HL-60 (cell line): ENCODE data around the gene STXBP2.

Experiments
- DNase-seq, 2 experiments: peaks; one replicate each; pipeline ENCODE4 v3.0.0-alpha.2; 2010 to 2020; ENCODE audit warnings: low read depth in 1 of 2, low spot score in 1 of 2
- H3K27ac ChIP-seq: fragments of 250-450 bp; sonication (Bioruptor Pico); replicated peaks from 2 replicates; pipeline ENCODE4 v1.5.1; 2020; ENCODE audit warnings: mild to moderate bottlenecking, moderate library complexity
- H3K27me3 ChIP-seq: fragments of 250-450 bp; sonication (Bioruptor Pico); 2 replicates; pipeline ENCODE4 v1.5.1; 2021; ENCODE audit warnings: mild to moderate bottlenecking, moderate library complexity; ENCODE audit not compliant: insufficient read depth, poor library complexity, severe bottlenecking
- H3K4me3 ChIP-seq: replicated peaks from 2 replicates; pipeline ENCODE4 v1.5.1; 2011; ENCODE audit warnings: mild to moderate bottlenecking, control low read depth, low read length; ENCODE audit not compliant: insufficient read depth
- GABPA ChIP-seq: IDR thresholded peaks from 2 replicates; pipeline ENCODE4 v1.6.1; 2012; ENCODE audit warnings: low read depth
- POLR2AphosphoS5 ChIP-seq: IDR thresholded peaks from 2 replicates; pipeline ENCODE4 v1.6.1; 2012; ENCODE audit warnings: low read depth
- SPI1 ChIP-seq: IDR thresholded peaks from 2 replicates; pipeline ENCODE4 v1.6.1; 2012; ENCODE audit warnings: low read depth, mild to moderate bottlenecking, borderline replicate concordance
- TF ChIP-seq, protein P1 (sequence below): IDR thresholded peaks from one replicate; pipeline ENCODE4 v1.5.1; 2011; ENCODE audit warnings: low read length, control low read depth, inconsistent platforms; ENCODE audit not compliant: insufficient read depth
- TF ChIP-seq, protein P2 (sequence below): IDR thresholded peaks from 2 replicates; pipeline ENCODE4 v1.6.1; 2012; ENCODE audit warnings: low read depth; ENCODE audit not compliant: insufficient replicate concordance

Gene STXBP2

DNA sequence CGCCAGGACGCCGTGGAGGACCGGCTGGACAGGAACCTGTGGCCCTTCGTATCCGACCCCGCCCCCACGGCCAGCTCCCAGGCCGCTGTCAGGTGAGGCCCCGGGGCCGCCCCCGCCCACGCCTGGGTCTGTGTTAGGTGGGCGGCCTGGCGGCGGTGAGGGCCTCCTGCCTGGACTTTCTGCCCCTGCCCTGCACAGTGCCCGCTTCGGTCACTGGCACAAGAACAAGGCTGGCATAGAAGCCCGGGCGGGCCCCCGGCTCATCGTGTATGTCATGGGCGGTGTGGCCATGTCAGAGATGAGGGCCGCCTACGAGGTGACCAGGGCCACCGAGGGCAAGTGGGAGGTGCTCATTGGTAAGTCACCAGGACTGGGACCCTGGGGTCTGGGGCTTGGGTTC lies 10.2 kb downstream of the STXBP2 start:
- no peaks in the 10 kb centered on the region for H3K27me3 ChIP-seq
- DNase-seq = no peak
- no peak overlapping the region for H3K4me3 ChIP-seq
- no peak for TF ChIP-seq GABPA
- TF ChIP-seq, protein P1, sequence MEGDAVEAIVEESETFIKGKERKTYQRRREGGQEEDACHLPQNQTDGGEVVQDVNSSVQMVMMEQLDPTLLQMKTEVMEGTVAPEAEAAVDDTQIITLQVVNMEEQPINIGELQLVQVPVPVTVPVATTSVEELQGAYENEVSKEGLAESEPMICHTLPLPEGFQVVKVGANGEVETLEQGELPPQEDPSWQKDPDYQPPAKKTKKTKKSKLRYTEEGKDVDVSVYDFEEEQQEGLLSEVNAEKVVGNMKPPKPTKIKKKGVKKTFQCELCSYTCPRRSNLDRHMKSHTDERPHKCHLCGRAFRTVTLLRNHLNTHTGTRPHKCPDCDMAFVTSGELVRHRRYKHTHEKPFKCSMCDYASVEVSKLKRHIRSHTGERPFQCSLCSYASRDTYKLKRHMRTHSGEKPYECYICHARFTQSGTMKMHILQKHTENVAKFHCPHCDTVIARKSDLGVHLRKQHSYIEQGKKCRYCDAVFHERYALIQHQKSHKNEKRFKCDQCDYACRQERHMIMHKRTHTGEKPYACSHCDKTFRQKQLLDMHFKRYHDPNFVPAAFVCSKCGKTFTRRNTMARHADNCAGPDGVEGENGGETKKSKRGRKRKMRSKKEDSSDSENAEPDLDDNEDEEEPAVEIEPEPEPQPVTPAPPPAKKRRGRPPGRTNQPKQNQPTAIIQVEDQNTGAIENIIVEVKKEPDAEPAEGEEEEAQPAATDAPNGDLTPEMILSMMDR = no peak
- no peak for TF ChIP-seq SPI1
- TF ChIP-seq, protein P2, sequence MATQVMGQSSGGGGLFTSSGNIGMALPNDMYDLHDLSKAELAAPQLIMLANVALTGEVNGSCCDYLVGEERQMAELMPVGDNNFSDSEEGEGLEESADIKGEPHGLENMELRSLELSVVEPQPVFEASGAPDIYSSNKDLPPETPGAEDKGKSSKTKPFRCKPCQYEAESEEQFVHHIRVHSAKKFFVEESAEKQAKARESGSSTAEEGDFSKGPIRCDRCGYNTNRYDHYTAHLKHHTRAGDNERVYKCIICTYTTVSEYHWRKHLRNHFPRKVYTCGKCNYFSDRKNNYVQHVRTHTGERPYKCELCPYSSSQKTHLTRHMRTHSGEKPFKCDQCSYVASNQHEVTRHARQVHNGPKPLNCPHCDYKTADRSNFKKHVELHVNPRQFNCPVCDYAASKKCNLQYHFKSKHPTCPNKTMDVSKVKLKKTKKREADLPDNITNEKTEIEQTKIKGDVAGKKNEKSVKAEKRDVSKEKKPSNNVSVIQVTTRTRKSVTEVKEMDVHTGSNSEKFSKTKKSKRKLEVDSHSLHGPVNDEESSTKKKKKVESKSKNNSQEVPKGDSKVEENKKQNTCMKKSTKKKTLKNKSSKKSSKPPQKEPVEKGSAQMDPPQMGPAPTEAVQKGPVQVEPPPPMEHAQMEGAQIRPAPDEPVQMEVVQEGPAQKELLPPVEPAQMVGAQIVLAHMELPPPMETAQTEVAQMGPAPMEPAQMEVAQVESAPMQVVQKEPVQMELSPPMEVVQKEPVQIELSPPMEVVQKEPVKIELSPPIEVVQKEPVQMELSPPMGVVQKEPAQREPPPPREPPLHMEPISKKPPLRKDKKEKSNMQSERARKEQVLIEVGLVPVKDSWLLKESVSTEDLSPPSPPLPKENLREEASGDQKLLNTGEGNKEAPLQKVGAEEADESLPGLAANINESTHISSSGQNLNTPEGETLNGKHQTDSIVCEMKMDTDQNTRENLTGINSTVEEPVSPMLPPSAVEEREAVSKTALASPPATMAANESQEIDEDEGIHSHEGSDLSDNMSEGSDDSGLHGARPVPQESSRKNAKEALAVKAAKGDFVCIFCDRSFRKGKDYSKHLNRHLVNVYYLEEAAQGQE = no peak
- no peak for TF ChIP-seq POLR2AphosphoS5
- no peak overlapping the region for H3K27ac ChIP-seq

DNA sequence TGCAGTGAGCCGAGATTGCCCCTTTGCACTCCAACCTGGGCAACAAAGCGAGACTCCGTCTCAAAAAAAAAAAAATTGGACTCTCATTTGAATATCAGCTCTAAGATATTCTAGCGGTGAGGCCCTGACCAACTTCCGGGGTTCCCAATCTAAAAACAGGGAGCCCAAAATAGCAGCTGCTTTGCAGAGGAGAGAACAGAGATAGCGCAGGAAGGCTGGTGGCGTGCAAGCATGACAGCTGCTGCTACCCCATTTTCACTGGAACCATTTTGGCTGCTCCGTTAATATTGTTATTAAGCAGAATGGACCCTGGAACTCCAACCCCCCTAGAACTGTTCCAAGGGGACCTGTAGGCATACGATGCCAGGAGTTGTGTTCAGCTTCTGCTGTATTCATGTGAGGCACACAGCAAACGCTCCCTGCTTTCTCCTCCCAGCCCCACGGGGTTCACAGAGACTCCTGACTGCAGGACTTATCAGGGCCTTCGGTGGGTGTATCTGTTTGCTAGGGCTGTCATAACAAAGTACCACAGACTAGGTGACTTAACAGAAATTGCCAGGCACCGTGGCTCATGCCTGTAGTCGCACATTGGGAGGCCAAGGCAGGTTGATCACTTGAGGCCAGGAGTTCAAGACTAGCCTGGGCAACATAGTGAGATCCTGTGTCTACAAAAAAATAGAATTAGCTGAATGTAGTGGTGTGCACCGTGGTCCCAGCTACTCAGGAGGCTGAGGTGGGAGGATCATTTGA lies 11.5 kb downstream of the STXBP2 start:
- H3K27ac ChIP-seq = no peak overlapping the region

DNA sequence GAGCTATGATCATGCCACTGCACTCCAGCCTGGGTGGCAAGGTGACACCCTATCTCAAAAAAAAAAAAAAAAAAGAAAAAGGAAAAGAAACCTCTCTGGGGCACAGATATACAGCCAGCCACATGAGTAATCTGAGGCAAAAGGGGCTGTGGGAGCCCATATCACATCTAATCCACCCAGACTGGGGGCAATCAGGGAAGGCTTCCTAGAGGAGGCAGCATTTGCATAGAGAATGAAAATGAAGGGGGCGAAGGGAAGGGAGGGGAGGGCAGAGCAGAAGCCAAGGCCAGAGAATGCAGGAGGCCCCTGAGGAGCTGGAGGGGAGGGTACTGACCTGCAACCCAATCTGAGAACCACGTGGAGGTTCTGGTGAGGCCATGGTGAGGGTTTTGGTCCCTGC lies 13.2 kb downstream of the STXBP2 start:
- DNase-seq = no peak
- Histone ChIP-seq H3K27ac (no peak overlapping the region), H3K27me3 (no peaks in the 10 kb centered on the region), H3K4me3 (no peak overlapping the region)
- TF ChIP-seq, protein P1 = no peak
- TF ChIP-seq, protein P2 = no peak

More for the DNA sequence above, 11.5 kb downstream of the STXBP2 start:
- no peak; the same call in 1 of the 2 replicates for TF ChIP-seq POLR2AphosphoS5
- TF ChIP-seq, protein P2 = no peak
- TF ChIP-seq, protein P1 = no peak
- TF ChIP-seq SPI1 = no peak
- TF ChIP-seq GABPA = no peak
- no peak for DNase-seq
- Histone ChIP-seq H3K4me3 (no peak overlapping the region), H3K27me3 (no peaks in the 10 kb centered on the region)
